ENCODE data around the gene TRPC3. TPM values are rescaled to one million over a fixed set of nuclear protein-coding genes. Genes with fewer than 3 reads are reported as not detected.

The TRPC3 gene
- total RNA-seq, result under 1 TPM; 0.42 to 0.48 TPM

GRCh38 chr4:121951521-121952110 is at the start of gene TRPC3:
Gene TRPC3, minus strand, starts transcription at chr4:121952060. Its CDS starts 380 bp downstream, at chr4:121951680.
- CTCF ChIA-PET, result no interaction called here

DNA sequence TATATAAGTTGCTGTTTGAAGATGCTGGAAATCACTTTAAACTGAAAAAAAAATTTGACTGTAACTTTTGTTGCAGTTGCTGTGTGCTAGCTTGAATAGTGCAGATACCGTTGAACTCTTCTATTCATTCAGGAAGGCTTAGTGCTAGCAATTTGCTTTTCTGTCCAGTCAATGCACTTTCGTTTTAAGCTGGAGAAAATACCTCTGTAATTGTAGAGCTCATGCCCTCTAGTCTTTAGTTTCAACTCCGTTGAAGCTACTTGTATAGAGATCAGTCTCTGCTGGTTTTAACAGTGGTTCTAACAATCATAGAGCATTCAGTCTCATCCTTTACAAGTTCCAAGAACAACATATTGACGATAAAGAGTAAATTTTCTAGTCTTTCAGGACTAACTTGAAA is 49.0 kb upstream of the TRPC3 start:
- ChIA-PET POLR2A (no interaction called here), CTCF (no interaction called here)

More at GRCh38 chr4:121951521-121952110, at the start of gene TRPC3:
- POLR2A ChIA-PET, result no interaction called here

GRCh38 chr4:121998024-121998423 is 46.2 kb upstream of the TRPC3 start:
- ChIA-PET POLR2A (no interaction called here), CTCF (interaction anchor here (1.2 kb wide), 1 partner anchor 98 kb away, joined by 3 read pairs; no protein-coding TSS in a partner anchor)

DNA sequence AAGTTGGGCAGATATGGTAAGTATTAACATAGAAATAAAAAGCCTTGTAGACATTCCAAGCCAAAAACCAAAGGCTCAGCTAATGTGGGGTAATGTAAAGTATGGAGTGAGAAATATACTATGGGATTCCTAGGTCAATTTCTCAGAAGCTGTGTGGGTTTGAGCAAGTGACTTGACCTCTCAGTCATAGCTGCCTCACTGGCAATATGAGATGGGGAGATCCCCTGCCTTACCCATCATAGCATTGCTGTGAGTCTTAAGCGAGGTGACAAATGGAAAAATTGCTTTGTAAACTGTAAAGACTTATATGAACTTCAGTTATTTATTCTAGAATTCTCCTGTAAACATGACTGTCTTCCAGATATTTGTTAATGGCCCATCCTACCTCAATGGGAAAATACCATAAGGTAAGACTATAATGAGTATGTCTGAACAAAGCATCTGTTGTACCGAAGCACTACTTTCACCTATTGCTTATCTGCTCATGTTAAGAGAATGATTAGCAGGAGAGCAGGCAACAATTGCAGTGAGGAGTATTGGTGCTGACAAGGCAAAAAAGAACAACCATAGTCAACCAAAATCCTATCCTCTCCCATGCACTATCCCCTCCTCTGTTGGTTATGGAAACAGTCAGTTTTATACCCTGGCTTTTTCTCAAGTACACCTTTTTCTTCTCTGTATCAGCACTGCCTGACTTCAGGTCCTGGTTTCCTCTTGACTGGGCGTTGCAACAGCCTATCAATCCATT is 44.1 kb upstream of the TRPC3 start:
- ChIA-PET CTCF (no interaction called here), POLR2A (no interaction called here)

- ChIA-PET CTCF (no interaction called here), POLR2A (no interaction called here)
Measured at GRCh38 chr4:121991968-121992367, 40.1 kb upstream of the TRPC3 start.

DNA sequence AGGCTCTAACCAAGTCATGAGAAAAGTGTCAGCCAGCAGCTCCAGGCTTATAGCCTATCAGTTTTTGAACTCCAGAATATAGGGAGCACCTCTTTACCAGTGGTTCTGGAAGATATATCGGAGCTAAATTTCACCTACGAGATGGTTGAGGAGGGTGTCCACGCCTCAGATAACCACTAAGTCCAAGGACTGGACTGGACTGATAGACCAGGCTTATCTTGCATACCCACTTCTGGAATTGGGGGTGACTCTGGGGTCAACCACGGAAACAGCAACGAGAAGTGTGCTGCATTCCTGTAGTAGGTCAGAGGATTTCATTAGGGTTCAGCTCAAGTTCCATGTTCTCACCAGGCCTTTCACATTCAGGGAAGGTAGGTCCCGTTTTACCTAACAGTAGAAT is 38.6 kb upstream of the TRPC3 start:
- CTCF ChIA-PET, result no interaction called here
- POLR2A ChIA-PET, result no interaction called here

- ChIA-PET POLR2A (no interaction called here), CTCF (no interaction called here)
Measured at GRCh38 chr4:121989715-121990114, 37.9 kb upstream of the TRPC3 start.

DNA sequence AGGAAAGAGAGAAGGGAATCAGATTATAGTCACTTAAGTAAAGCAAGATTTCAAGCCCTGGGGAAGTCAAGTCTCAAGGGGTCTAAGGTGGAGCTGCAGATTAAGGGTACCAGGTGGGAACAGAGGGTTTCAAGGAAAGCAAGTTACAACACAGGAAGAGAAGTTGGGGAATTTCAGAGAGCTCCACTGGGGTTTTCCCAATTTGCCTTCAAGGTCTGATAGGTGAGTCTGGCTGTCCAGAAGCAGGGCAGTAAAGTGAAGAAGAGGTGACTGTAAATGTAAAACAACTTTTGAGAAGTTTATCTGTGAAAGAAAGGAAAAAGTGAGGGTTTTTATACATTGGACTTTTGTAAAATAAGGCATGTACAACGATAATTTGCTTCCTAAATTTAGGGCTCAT is 37.1 kb upstream of the TRPC3 start:
- ChIA-PET POLR2A (no interaction called here), CTCF (no interaction called here)

- ChIA-PET CTCF (interaction anchor here (0.7 kb wide), 1 partner anchor 286 kb away, joined by 3 read pairs; no protein-coding TSS in a partner anchor), POLR2A (no interaction called here)
Measured at GRCh38 chr4:121980643-121981042, 28.8 kb upstream of the TRPC3 start.

DNA sequence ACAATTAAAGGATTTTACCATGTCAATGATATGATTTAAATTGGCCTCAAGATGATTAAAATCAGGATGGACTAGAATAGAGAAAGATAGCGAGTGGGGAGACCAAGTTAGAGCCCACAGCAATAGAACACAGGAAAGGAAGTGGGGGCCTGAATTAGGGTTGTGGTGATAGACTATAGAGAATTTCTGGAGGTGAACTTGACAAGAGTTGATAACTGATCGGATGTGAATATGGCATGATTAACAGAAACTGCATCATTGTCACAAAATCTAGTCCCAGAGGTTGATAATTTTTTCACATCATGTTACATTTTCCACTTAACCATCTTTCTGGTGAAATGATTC is 26.3 kb upstream of the TRPC3 start:
- CTCF ChIA-PET, result no interaction called here
- POLR2A ChIA-PET, result no interaction called here

DNA sequence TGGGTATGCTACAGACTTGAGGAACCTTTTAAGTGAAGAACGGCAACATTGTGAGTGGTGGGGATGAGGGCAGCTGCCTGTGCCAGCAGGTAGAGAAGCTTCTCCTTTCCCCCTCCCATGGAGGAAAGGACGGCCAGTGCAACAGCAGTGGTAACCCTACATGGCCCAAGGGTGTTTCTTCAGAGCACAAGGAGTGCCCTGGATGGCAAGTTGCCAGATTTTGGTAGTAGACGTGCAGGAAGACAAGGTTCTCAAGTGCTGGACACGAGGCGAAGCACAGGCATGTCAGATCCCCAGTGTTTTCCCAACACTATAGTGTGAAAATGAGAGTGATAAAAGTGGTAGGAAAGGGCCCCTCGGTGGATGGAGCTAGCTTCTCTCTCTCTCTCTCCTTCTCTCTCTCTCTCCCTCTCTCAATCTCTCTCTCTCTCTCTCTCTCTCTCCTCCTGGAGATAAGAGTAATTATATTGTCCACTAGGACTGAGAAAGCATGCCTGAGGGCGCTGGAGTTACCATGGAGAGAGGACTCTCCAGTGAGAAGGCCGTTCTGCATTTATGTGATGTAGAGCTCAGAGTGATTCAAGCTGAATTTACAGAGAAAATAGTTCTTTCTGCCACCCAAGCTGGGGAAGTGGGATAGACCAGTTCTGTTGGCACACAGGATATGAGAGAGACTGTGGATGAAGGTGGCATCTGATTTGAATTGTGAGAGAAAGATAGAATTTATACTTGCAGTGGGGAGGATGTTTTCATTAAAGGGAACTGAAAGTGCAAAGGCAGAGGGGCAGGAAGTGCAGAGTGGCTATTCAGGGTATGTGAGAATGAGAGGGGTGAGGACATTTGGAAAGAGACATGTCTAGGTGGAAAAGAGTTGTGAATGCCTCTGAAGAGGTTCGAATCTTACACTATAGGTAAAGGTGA is 25.7 kb upstream of the TRPC3 start:
- POLR2A ChIA-PET, result no interaction called here
- CTCF ChIA-PET, result no interaction called here

DNA sequence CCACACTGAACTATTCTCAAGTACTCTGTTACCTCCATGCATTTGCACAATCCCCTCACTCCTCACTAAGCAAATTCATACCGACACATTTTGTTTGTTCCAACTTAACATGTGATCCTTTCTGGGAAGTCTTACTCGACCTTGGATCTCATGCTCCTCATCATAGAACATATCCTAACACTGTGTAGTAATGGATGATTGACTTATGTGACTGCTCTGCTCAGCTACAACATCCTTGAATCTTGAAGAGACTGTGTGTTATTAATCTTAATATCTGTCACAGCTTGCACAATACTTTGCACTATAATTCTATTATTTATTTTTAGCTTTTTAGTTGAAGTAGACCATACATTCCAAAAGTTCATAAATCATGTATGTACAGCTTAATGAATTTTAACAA is 23.9 kb upstream of the TRPC3 start:
- ChIA-PET CTCF (no interaction called here), POLR2A (no interaction called here)

DNA sequence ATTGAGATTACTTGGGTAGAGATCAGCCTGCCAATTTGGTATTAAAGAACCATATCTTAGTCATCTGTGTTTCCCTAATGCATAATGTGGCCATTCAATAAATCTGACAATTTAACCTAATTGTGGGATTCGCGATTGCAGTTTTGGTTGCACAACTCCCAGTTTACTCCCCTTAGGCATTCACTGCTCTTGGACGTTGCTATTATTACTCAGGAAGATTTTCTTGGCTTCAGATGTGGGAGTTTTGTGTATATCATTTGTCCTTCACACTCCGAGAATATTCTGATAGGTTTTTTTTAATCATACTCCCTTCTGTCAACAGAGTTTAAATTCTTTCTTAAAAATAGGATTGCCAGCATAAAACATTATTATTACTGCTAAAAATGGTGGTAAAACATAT is 22.0 kb upstream of the TRPC3 start:
- ChIA-PET POLR2A (no interaction called here), CTCF (no interaction called here)

DNA sequence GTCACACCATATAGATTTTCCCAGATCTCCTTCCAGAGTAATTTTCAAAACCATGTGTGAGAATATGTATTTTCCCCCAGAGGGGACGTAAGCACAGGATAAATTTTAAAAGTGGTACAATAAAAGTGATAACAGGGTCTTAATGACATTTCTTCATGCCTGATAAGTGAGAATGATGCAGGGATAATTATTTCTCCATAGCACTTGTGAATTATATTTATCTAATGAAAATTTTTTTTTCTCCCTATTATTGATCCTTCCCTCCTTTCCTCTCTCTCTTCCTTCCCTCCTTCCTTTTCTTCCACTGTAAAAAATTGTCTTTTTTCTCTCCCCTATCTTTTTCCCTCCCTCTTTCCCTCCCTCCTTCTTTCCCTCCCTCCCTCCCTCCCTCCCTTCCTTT is 17.0 kb upstream of the TRPC3 start:
- CTCF ChIA-PET, result no interaction called here
- POLR2A ChIA-PET, result no interaction called here

GRCh38 chr4:121964958-121965357 is 13.1 kb upstream of the TRPC3 start:
- ChIA-PET CTCF (interaction anchor here (0.6 kb wide), 1 partner anchor 642 kb away, joined by 3 read pairs; no protein-coding TSS in a partner anchor), POLR2A (no interaction called here)

GRCh38 chr4:121960818-121961217 is 9.0 kb upstream of the TRPC3 start:
- CTCF ChIA-PET, result no interaction called here
- POLR2A ChIA-PET, result interaction anchor here (0.6 kb wide), 1 partner anchor 17 kb away, joined by 3 read pairs; no protein-coding TSS in a partner anchor

DNA sequence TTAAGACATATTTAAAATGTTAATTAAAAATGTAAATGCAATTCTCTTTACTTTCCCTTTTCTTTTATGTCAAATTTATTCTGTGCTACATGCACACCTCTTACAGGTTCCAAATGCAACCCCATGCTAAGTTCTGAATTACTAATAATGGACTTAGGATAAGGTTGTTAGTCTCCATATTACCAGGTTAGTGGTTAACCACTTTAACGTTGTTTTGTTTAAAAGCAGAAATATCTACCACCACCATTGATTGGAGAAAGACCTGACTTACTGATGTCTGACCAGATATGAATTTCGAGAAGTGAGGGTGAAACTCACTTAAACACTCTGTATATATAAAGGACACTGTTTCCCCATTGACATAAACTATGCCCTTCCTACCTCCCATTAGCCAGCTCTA is 6.9 kb upstream of the TRPC3 start:
- ChIA-PET POLR2A (no interaction called here), CTCF (no interaction called here)

GRCh38 chr4:121957266-121957665 is 5.4 kb upstream of the TRPC3 start:
- CTCF ChIA-PET, result no interaction called here

GRCh38 chr4:121953860-121954259 is 2.0 kb upstream of the TRPC3 start:
- ChIA-PET POLR2A (no interaction called here), CTCF (no interaction called here)

More at GRCh38 chr4:121957266-121957665, 5.4 kb upstream of the TRPC3 start:
- POLR2A ChIA-PET, result no interaction called here

- ChIA-PET CTCF (no interaction called here), POLR2A (no interaction called here)
Measured at GRCh38 chr4:121952290-121952689, 430 bp upstream of the TRPC3 start.

All from activated CD8-positive, alpha-beta memory T cell treated with anti-CD3 and anti-CD28 coated beads for 36 hours (primary cell).